GM12875 (cell line): Measurements from ENCODE around the gene SELENOM.
"Not testable (repeated sequence)": the region's sequence is repeated elsewhere in the genome, so short reads cannot be mapped to it uniquely, and the experiment has no call there.

Source experiments
- H3K4me3 ChIP-seq: one replicate; pipeline ENCODE4 v1.5.1; 2011; ENCODE audit warnings: low read depth, low read length, control low read depth
- CTCF ChIP-seq: IDR thresholded peaks from 2 replicates; pipeline ENCODE4 v1.5.1; 2011; ENCODE audit warnings: low read depth, mild to moderate bottlenecking, control low read depth, inconsistent platforms, low read length, moderate library complexity, borderline replicate concordance; ENCODE audit not compliant: insufficient read depth

SELENOM gene

GRCh38 chr22:31097941-31098631 is 9.3 kb downstream of the SELENOM start:
- TF ChIP-seq CTCF, result no peak
- H3K4me3 ChIP-seq, result no peak overlapping the region

DNA sequence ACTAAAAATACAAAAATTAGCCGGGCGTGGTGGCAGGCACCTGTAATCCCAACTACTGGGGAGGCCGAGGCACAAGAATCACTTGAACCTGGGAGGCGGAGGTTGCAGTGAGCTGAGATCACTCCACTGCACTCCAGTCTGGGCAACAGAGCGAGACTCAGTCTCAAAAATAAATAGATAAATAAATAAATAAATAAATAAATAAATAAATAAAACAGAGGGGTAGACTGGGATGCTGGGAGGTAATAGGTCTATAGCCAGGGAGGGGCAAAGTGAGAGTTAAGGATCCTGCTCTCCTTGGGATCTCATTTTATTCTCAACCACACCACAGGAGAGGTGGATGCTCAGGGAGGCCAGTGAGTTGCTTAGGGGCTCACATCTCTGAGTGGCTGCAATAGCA is 9.8 kb downstream of the SELENOM start:
- H3K4me3 ChIP-seq, result not testable (repeated sequence)

GRCh38 chr22:31096657-31097279 is 10.6 kb downstream of the SELENOM start:
- no peak overlapping the region for H3K4me3 ChIP-seq
- TF ChIP-seq CTCF, result no peak

DNA sequence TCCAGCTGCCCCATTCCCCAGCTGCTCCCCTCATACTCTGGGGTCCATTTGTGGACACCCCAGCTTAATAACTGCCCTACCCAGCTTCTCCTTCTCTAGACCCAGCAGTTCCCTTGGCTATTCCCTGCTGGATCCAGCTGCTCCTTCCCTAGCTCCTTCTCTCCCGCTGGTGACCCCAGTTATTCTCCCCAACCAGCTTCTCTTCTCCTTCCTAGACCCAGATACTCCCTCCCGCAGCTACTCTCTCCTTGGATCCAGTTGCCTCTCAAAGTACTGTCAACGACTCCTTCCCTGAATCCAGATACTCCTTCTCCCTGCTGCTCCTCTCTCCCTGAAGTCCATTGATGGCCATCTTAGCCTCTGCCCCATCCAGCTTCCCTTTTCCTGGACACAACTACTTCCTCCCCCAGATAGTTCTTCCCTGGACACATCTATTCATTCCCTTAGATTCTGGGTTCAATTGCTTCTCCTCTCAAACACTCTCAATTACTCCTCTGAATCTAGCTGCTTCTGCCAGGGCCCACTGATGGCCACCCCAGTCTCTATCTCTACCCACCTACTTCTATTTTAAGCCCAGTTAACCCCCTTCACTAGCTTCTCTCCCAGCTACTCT is 11.6 kb downstream of the SELENOM start:
- TF ChIP-seq CTCF, result no peak
- H3K4me3 ChIP-seq, result no peak overlapping the region

GRCh38 chr22:31094741-31095140 is 12.6 kb downstream of the SELENOM start:
- no peak overlapping the region for H3K4me3 ChIP-seq
- TF ChIP-seq CTCF, result no peak

GRCh38 chr22:31094021-31094551 is 13.3 kb downstream of the SELENOM start:
- TF ChIP-seq CTCF, result no peak
- no peak overlapping the region for H3K4me3 ChIP-seq

- no peak overlapping the region for H3K4me3 ChIP-seq
- TF ChIP-seq CTCF, result no peak
Measured at GRCh38 chr22:31093086-31093850, 14.1 kb downstream of the SELENOM start.
